NCI-H460 (cell line): ENCODE measurements around the gene CD14. TPM values are rescaled to one million over a fixed set of nuclear protein-coding genes. Genes with fewer than 3 reads are reported as not detected.
A peak's percentile ranks its signal among the peaks of the same experiment; 100 is the strongest.
"Not testable (repeated sequence)": the region's sequence is repeated elsewhere in the genome, so short reads cannot be mapped to it uniquely, and the experiment has no call there.

ENCODE experiments used
- DNase-seq: peaks from one replicate; pipeline ENCODE4 v3.0.0-alpha.2; 2016; ENCODE audit warnings: low read depth; ENCODE audit errors: extremely low read depth
- total RNA-seq: library from RNA; depleted of rRNA; stranded (reverse); fragments of >200 nt; shearing (Covaris generic); gene quantifications from 2 replicates; pipeline ENCODE4 v1.2.3, GENCODE V29; 2014

The CD14 gene
- total RNA-seq, 1 experiment from 2014 or later: 2.6 TPM

- DNase-seq: no peak
Observed at GRCh38 chr5:140635291-140636257, 2.6 kb upstream of the CD14 start.

- DNase-seq: no peak
Observed at GRCh38 chr5:140634103-140634502, 1.1 kb upstream of the CD14 start.

GRCh38 chr5:140633501-140633900, 526 bp upstream of the CD14 start:
- DNase-seq: no peak

- DNase-seq: no peak
Observed at GRCh38 chr5:140632366-140633020, 482 bp downstream of the CD14 start.

GRCh38 chr5:140631831-140632365, 1.1 kb downstream of the CD14 start:
- no peak for DNase-seq

- no peak for DNase-seq
Observed at GRCh38 chr5:140631036-140631417, 1.9 kb downstream of the CD14 start.

- DNase-seq: no peak
Observed at GRCh38 chr5:140630292-140631035, 2.5 kb downstream of the CD14 start.

GRCh38 chr5:140628711-140629110, 4.3 kb downstream of the CD14 start:
- DNase-seq: no peak

- DNase-seq: no peak
Observed at GRCh38 chr5:140627972-140628371, 5.0 kb downstream of the CD14 start.

- not testable (repeated sequence) for DNase-seq
Observed at GRCh38 chr5:140624886-140625285, 8.1 kb downstream of the CD14 start.

GRCh38 chr5:140623061-140623460, 9.9 kb downstream of the CD14 start:
- not testable (repeated sequence) for DNase-seq

- no peak for DNase-seq
Observed at GRCh38 chr5:140622301-140622700, 10.7 kb downstream of the CD14 start.

GRCh38 chr5:140611020-140611521, 21.9 kb downstream of the CD14 start:
- DNase-seq: no peak

- no peak for DNase-seq
Observed at GRCh38 chr5:140609126-140609525, 23.8 kb downstream of the CD14 start.

- DNase-seq: no peak
Observed at GRCh38 chr5:140608722-140609121, 24.3 kb downstream of the CD14 start.

GRCh38 chr5:140607031-140607430, 25.9 kb downstream of the CD14 start:
- DNase-seq: peak; percentile 15

- no peak for DNase-seq
Observed at GRCh38 chr5:140605879-140606278, 27.1 kb downstream of the CD14 start.

- DNase-seq: no peak
Observed at GRCh38 chr5:140603734-140604133, 29.2 kb downstream of the CD14 start.

GRCh38 chr5:140603446-140603698, 29.6 kb downstream of the CD14 start:
- DNase-seq: not testable (repeated sequence)

GRCh38 chr5:140602147-140602546, 30.8 kb downstream of the CD14 start:
- no peak for DNase-seq

- DNase-seq: no peak
Observed at GRCh38 chr5:140600096-140600495, 32.9 kb downstream of the CD14 start.
